ENCODE results near the gene EARS2. TPM values are rescaled to one million over a fixed set of nuclear protein-coding genes. Genes with fewer than 3 reads are reported as not detected.

Gene EARS2
- total and polyA plus RNA-seq, 12 donors, result 20.0 to 85.7 (median 33.5) TPM

DNA sequence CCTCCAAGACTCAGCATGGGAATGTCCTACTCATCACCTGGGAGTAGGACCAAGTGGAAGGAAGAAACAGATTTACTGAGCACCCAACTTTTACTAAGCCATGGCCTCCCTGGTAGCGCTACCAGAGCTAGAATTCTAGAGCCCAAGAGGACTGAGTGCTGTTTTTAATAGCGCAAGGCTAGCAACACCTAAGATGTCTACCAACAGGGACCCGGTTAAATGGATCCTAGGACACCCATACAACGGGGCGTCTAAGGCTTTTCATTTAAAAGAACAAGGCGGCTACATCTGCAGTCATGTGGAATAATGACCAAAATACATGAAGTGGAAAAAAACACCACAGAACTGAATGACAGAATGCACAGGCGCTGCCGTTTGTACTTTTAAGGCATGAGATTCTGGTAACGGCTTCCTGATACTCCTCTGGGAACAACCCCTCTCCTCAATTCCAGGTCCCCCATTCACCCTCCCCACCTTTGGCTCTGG, 51.9 kb downstream of the EARS2 start:
- Histone ChIP-seq H3K4me3 (no peak overlapping the region), H3K27ac (peak overlapping the region in 4 of 5 donors; percentile 20 to 76 (median 58)), H3K36me3 (replicated peaks in 1 of 2) (no peaks in the 10 kb centered on the region), H3K4me1 (replicated peaks in 1 of 2) (peaks cover 50 to 78% of the 10 kb centered on the region in 2 donors), H3K27me3 (no peaks in the 10 kb centered on the region), H3K9me3 (replicated peaks in 1 of 3) (no peaks in the 10 kb centered on the region)
- WGBS, 4 donors, result 88 to 96% (median 94%) methylated on average over 9 of the region's 9 CpGs
- no peak for DNase-seq
- intact Hi-C loops (cut with DNase I), result loop anchor here in 1 of 2 donors (10.0 kb wide), 1 partner anchor 50 kb away; the partner anchor contains the start of genes EARS2 and UBFD1
- TF ChIP-seq, protein P1, sequence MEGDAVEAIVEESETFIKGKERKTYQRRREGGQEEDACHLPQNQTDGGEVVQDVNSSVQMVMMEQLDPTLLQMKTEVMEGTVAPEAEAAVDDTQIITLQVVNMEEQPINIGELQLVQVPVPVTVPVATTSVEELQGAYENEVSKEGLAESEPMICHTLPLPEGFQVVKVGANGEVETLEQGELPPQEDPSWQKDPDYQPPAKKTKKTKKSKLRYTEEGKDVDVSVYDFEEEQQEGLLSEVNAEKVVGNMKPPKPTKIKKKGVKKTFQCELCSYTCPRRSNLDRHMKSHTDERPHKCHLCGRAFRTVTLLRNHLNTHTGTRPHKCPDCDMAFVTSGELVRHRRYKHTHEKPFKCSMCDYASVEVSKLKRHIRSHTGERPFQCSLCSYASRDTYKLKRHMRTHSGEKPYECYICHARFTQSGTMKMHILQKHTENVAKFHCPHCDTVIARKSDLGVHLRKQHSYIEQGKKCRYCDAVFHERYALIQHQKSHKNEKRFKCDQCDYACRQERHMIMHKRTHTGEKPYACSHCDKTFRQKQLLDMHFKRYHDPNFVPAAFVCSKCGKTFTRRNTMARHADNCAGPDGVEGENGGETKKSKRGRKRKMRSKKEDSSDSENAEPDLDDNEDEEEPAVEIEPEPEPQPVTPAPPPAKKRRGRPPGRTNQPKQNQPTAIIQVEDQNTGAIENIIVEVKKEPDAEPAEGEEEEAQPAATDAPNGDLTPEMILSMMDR (IDR thresholded peaks at IDR 0.05), result no peak
- no peak for TF ChIP-seq POLR2A (IDR thresholded peaks at IDR 0.05)

DNA sequence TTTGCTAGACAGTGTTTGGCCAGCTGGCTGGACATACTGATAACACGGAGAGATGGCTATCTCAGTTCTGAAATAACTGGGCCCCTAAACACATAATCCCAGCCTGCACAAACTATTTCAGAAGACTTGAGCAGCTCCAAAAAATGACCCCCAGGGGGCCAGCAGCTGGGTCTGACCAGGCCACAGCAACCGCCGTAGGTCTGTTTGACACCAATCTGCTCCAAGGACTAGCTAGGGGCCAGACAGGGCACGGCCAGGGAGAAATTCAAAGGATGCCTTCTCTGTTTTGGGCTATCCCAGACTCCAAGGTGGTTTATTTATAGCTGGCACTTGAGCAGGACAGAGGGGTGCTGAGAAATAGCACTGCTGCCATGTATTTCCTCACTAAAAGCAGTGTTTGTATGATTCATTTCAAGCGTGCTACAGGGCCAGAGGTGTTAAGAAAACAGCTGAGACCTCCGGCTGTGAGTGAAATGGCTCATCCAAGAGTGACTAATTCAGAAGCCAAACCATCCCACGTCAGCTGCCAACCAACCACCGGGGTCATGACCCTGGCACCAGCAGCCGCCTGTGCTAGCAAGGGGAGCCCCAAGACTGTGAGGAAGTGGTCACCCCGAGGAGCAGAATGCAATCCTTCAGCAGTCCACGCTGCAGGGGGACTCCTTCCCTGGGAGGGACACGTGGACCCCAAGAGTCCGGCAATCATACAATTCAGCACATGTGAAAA, 52.5 kb downstream of the EARS2 start:
- Histone ChIP-seq H3K4me3 (no peak overlapping the region), H3K9me3 (replicated peaks in 1 of 3) (no peaks in the 10 kb centered on the region), H3K27ac (peak overlapping the region in 4 of 5 donors; percentile 20 to 76 (median 58)), H3K4me1 (replicated peaks in 1 of 2) (peaks cover 55 to 84% of the 10 kb centered on the region in 2 donors), H3K36me3 (replicated peaks in 1 of 2) (no peaks in the 10 kb centered on the region), H3K27me3 (no peaks in the 10 kb centered on the region)
- DNase-seq, result peak in 6 of 7 donors; percentile 72 to 85 (median 78)
- intact Hi-C loops (cut with DNase I), result loop anchor here in 1 of 2 donors (10.0 kb wide), 1 partner anchor 50 kb away; the partner anchor contains the start of genes EARS2 and UBFD1
- WGBS, 4 donors, result 25 to 36% (median 33%) methylated on average over 8 to 13 of the region's 13 CpGs
- TF ChIP-seq POLR2A (IDR thresholded peaks at IDR 0.05), result no peak
- TF ChIP-seq, protein P1 (IDR thresholded peaks at IDR 0.05), result no peak

DNA sequence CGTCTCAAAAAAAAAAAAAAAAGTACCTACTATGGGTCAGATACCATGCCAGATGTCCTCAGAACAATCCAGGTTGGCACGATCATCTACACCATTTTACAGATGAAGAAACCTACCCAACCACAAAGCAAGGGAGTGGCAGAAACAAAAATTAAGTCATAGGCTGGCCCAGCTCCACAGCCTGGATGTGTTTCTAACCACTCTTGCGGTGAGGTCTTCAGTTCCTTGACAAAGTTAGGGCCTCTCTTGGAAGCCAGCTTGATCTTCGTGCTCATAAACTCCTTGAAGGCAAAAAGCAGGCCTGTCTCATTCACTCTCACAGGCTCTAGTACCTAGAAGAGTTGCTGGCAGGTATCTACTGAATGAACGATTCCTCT, 53.1 kb downstream of the EARS2 start:
- intact Hi-C loops (cut with DNase I), result loop anchor here in 1 of 2 donors (10.0 kb wide), 1 partner anchor 51 kb away; the partner anchor contains the start of genes EARS2 and UBFD1
- H3K9me3 ChIP-seq (replicated peaks in 1 of 3), result no peaks in the 10 kb centered on the region
- no peaks in the 10 kb centered on the region for H3K36me3 ChIP-seq (replicated peaks in 1 of 2)
- H3K27ac ChIP-seq, result peak overlapping the region in 3 of 5 donors; percentile 49 to 76 (median 67)
- H3K4me3 ChIP-seq, result no peak overlapping the region
- no peak for DNase-seq
- WGBS, 4 donors, result 66 to 80% (median 73%) methylated on average over 5 of the region's 5 CpGs
- TF ChIP-seq, protein P1 (IDR thresholded peaks at IDR 0.05), result no peak
- no peak for TF ChIP-seq POLR2A (IDR thresholded peaks at IDR 0.05)
- no peaks in the 10 kb centered on the region for H3K27me3 ChIP-seq
- H3K4me1 ChIP-seq (replicated peaks in 1 of 2), result peaks cover 60 to 89% of the 10 kb centered on the region in 2 donors

DNA sequence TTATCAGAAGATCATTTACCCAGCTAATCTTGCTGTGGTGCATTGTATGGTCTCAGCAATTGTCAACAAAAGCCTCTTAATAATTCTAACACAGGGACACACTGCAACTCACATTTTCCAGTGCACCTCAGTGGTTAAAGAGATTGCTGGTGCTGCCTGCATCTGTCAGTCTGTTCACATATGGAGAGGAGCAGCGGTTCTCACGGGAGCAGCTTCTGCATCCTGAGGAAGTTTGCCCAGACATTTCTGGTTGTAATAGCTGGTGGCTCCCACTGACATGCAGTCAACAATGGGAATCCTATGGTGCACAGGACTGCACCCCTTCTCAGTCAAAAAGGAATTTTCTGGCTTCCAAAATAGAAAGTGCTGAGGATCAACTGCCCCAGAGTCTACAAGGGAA, 54.7 kb downstream of the EARS2 start:
- no peaks in the 10 kb centered on the region for H3K27me3 ChIP-seq
- TF ChIP-seq, protein P1 (IDR thresholded peaks at IDR 0.05), result no peak
- no peak for TF ChIP-seq POLR2A (IDR thresholded peaks at IDR 0.05)
- no peak overlapping the region for H3K4me3 ChIP-seq
- 61 to 85% (median 76%) methylated on average over 2 of the region's 2 CpGs for WGBS, 4 donors
- peak overlapping the region in 3 of 5 donors; percentile 58 to 82 (median 71) for H3K27ac ChIP-seq
- peaks cover 63 to 92% of the 10 kb centered on the region in 2 donors for H3K4me1 ChIP-seq (replicated peaks in 1 of 2)
- intact Hi-C loops (cut with DNase I), result loop anchor here in 1 of 2 donors (10.0 kb wide), 1 partner anchor 52 kb away; the partner anchor contains the start of genes EARS2 and UBFD1
- DNase-seq, result no peak
- H3K9me3 ChIP-seq (replicated peaks in 1 of 3), result no peaks in the 10 kb centered on the region
- H3K36me3 ChIP-seq (replicated peaks in 1 of 2), result no peaks in the 10 kb centered on the region

Measured in adrenal gland (tissue), 12 donors.